GM18858 (cell line): ENCODE measurements around the gene ZNF366.
A peak's percentile ranks its signal among the peaks of the same experiment; 100 is the strongest.

Experiments
- ATAC-seq: cut with Tn5 transposase; IDR thresholded peaks from one replicate; pipeline ENCODE4 v1.9.1; 2021; ENCODE audit not compliant: unreplicated experiment

Gene ZNF366

DNA sequence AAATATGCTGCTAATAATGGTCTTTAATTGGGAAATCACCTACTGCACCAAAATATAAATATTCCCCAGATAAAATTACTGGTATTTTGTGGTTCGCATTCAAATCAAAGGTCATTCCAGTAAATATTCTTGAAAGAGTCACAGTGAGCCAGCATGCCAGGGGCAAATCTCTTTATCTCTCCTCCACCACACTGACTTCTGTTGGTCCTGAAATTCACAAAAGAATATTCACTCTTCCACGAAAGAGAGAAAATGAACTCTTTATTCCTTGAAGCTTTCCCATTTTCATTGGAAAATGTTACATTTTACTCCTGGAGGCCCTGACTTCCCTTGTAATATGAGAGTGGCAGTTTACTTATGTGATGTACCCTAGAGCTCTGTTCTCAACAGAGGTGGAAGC lies 39.7 kb downstream of the ZNF366 start:
- no peak for ATAC-seq

DNA sequence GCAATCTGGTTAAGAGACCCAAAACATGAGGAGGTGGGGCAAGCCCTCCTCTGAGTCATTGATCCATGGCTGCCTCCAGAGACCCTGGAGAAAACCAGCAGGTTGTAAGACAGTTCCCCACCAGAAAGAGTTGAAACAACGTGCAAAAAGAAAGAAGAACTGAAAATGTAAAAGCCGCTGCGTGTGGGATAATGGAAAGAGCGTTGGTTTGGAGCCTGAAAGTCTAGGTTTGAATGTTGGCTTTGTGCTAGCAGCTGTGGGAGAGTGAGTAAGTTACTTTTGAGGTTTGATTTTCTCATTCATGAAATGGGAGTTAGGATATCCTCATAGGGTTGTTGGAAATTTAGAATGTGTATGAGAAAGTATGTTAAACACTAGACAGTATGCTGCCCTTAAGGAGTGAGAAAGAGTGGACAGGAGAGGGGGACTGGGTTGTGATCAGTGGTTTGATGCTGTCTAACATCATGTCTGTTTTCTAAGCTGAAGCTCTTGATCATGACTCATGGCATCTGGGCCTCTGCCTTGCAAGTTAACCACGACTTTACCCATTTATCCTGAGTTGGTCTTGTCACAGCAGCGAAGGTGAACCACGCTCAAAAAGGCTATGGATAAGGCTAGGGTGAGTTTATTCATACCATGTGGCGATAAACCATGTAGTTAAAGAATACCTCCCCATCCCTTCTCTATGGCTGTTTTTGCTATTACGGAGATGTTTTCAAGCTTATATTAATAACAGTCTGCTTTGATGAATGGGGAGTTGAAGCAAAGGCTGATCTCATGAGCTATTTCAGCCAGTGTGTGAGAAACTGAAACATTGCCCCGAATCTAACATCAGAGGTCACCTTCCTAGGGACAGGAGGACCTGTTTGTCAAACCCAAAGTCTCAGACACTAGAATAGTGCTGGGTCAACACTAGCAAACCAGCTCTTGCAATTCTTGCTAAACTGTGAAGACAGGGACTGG lies 41.3 kb downstream of the ZNF366 start:
- peak; percentile 65 for ATAC-seq

DNA sequence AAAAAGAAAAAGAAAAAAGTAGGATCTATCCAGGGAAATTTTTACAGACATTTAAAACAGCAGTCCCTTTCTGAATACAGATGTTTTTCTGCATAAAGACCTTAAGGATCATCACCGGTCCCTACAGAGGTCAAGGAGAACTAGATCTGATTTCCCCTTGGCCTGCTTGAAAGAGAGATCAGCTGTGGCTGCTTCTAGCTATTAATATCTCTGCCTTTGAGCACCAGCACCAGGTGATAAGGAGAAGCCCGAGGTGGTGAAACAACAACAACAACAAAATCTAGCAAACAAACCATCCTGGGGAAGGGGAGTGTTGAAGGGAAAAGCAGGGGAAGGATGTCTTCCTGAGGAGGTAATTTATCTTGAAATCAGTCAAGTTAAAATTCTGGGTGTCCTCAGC lies 42.1 kb downstream of the ZNF366 start:
- peak; percentile 12 for ATAC-seq

DNA sequence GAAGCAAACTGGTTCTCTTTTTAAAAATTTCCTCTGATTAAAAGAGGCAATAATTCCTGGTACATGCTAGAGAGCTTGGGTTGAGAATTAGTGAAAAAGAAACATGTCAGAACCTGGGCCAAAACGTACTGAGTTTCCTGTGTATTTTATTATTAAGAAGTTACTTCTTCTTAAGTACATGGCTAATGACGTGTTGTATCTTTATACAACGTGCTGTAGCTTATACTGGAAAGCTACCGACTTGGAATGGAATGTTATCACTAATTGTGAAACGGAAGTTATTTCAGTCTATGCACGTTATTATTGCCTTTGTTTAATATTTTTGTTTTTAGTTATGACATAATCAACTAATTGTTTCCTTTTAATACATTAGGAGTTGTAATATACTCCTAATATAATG lies 43.1 kb downstream of the ZNF366 start:
- ATAC-seq = no peak

DNA sequence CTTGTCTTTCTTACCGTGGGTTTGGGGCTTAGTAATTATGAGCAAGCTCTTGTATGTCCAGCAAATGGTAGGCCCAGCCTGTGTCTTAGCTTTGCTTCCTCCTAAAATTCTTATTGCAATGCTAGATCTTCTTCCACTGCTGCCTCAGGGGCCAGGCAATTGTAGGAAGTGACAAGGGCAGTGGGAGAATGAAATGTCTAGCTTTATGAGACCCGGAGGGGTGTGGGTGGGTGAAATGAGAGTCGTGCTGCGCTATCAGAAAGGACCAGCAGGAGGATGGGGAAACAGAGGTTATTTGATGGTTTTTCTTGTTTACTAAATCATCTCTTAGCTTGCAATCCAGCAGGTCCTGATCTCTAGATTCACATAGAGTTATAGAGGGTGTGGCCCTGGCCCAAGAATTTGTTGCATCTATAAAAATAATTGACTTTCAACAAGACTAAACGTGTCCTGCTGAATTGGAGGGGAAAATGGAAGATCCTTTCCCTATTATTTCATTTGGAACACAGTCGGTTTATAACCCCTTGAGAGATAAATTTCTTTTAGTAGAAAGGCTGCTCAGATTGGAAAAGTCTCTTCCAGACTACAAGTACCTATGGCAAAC lies 43.7 kb downstream of the ZNF366 start:
- no peak for ATAC-seq

DNA sequence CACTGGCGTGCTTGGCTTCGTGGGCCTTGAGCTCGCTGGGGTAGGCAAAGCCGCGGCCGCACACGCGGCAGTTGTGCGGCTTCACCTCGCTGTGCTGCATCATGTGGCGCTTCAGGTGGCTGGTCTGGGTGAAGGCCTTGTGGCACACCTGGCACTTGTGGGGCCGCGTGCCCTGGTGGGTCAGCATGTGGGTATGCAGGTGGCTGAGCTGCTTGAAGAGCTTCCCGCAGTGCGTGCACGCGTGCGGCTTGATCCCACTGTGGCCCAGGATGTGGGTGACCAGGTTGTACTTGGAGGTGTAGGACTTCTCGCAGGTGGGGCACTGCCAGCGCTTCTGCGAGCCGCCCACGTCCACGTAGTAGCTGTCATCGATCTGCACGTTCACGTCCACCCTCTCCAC lies 46.8 kb downstream of the ZNF366 start:
- ATAC-seq = no peak

DNA sequence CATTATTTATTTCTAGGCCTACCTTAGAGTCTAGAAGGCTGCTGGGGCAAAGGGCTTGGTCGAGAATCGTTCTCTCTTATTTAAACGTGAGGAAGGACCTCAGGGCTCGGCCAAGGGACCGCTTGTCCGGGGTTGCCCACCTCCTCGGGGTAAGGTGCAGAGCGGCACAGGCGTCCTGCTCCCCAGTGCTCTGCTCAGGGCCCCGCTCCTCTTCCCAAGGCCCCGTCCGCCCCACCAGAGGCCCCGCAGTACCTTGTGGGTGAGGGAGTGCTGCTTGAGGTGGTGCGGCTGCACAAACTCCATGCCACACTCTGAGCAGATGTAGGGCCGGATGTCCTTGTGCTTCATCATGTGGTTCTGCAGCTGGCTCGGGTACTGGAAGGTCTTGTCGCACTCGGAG lies 47.3 kb downstream of the ZNF366 start:
- ATAC-seq = no peak

DNA sequence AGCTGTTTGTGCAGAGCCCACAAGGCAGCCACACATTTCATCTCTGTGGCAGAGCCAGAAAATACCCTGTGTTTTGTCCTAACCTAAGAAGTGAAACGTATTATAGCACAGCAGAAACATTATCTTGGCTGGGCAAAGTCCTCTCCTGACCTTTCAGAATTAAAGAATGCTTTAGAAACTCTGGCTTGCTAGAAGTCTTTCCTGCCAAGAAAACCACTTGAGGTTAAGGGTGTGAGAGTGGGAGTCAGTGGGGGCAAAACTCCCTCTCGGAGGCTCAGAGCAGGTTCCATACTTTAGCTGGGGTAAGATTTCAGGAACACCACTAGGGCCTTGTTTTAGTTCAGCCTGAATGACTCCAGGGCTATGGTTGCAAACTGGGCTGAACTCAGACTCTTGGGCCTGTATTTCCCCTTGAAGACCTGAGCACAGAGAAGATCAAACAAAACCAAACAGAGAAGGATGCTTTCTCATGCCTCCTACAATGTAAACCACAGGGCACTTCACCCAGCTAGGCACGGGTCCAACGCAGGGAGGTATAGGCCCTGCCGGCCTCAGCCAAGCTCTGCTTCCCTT lies 48.0 kb downstream of the ZNF366 start:
- ATAC-seq = no peak

DNA sequence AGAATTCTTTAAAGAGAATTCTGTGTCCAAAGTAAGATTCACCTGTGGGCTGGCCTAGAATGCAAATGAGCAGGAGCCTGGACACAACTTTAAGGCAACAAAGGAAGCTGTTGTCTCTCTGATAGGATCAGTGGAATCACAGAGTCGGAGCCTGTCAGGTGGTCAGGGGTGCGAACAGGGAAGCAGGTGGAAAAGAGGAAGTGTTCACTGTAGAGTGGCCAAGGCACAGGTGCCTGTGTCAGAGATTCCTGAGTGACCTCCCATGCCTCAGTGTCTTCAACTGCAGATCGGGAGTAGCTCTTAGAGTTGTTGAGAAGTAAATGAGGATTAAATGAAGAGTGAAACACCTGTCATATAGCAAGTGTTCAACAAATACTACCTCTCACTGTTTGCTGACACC lies 48.8 kb downstream of the ZNF366 start:
- no peak for ATAC-seq

DNA sequence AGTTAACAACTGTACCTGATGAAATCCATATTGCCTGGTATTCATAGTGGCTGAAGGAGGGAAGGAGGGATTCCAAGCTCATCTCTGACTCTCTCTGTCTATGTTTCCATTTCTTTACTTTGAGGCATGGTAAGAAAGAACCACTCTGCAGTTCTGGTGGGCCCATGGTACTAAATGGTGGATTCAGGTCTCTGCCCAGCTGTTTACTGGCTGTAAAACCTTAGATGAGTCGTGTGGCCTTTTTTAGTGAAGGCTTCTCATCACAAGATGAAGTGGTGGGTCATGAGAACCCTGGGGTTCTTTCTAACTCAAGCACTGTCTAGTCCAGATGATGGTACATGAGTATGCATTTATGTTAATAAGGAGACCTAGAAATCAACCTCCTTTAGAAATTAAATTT lies 49.7 kb downstream of the ZNF366 start:
- no peak for ATAC-seq

DNA sequence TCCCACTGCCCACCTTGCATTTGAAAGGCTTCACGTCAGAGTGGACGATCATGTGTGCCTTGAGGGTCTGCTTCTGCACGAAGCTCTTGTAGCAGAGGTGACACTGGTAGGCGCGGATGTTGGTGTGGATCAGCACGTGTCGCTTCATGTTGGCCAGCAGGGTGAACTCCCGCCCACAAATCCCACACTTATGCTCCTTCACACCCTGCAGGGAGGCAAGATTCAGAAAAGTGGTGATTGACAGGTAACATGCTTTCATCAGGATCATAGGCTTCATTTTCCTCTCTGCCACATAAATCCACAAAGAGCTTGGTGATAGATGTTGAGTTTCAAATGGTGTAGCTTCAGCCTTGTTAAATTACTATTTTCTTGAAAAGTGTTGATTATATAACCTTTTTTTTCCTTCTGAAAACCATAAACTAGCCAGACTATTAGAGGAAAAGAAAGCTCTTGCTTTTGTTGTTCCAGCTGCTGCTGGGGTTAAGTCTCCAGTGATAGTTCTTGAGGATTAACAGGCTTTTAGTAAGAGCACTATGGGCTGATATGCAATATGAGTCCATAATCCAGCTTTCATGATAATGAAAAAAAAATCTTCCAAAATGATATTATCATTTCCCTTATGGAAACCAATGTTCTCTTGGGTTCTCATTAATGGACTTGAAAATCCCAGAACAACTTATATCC lies 50.7 kb downstream of the ZNF366 start:
- no peak for ATAC-seq

DNA sequence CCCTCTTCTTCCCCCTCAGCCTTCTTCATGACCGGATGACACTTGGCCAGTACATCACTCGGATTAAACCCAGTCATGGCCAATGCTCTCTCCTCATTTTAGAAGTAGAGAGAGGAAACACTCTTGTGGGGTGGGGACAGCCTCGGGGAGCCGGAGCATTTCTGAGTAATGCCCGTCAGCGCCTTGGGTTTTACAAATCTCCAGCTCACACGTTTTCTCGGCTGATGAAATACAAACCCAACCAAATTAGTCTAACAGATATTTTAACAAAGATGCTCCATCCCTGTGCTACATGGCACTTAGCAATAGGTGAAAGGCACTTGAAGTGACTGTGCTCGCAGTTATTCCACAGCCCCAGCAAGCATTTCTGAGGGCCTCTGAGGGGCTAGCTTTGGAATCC lies 51.7 kb downstream of the ZNF366 start:
- no peak for ATAC-seq

DNA sequence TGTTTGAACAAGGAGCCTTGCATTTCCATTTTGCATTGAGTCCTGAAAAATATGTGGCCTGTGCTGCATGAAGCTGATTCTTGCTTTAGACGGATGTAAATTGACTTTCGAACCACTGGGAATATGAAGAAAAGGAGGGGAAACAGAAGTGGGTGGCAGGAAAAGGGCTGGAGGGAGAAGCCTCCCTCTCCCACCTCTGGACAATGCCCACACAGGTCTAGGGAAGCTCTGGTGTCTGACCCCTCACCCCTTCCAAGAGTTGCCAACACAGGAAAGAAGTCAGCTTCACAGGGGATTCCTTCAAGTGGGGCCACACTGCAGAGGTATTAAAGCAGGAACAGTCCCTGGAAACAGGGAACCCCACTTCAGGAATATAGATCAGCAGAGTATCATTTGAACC lies 52.2 kb downstream of the ZNF366 start:
- ATAC-seq = no peak

DNA sequence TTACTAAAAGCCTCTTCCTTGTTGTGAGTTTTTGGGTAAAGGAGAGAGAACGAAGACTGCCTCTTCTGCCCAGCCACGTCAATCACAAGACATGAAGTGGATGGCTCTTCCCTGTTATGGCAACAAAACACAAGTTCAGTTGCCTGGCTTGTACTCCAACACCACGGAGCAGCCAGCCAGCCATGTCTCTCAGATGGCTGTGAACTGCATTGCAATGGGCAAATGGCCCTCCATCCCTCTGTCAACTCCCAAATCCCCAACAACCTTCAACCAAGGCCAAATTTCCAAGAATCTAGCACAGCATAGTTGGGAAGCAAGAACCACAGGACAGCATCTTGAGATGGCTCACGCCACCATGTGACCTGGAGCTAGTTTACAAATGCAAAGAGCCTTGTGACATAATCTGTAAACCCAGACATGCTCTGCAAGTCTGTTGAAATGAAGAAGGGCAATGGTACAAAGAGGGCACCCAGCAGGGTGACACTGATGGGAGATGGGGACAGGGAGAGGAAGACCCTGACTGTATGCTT lies 53.9 kb downstream of the ZNF366 start:
- ATAC-seq = no peak

DNA sequence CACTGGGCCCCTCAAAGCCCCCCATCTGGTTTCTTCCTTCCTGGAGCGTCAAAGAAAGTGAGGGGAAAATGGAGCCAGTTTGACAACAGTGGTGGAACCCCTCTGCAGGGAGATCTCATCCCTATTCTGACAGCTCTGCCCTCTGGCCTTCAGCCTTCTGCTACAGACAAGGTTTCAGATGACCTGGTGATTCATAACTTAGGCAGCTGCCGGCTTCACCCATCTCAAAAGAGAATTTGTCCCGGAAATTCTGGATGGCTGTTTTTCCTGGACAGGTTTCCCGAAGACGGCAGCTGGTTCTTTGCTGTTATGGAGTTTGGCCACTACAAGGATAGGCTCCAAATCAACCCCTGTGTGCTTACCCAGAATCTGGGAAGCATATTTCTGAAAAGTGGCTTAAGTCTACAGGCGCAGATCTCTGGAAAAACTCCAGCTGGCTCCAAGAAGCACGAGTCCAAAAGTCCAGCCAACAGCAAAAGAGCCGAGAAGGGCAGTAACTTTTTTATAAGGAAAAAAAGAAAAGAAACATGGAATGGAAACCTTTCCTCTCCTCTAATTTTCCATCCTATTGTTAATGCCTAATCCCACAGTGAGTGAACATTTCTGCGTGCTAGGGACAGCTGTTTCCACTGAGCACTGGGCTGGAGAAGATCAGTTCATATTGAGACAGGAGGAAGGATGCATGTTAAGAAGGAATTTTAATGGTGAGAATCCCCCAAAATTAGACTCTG lies 54.5 kb downstream of the ZNF366 start:
- no peak for ATAC-seq

DNA sequence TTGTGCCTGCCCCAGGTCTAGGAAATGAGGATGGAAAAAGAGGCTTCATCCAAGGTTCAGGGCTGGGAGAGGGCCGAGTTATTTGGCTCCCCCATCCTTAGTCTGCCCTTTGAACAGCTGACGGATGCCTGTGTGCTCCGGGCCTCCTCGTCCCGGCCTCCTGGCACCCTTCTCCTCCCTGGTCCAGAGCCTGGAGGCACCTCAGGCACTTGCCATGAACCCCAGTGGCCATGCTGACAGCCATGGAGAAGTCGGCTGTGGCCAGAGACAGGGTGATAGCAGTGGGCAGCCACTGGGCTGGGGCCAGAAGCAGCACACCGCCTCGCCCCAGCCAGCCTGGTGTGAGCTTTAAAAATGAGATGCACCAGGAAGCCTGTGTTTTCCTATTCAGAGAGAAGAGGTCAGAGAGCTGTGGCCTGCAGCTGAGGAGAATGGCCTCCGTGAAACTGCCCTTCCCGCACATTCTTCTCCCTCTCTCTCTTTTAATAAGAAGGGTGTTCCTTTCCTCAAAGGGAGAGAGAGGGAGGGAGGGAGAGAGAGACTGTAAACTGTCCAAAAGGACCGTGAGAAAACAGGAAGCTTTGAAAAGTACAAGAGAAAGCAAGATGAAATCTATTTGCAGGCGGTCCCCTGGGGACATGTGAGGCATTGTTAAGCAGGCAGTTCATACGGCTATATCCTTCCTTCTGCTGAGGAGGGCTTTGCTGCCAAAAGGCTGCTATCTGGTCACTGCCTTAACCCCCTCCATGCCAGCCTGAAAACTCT lies 55.3 kb downstream of the ZNF366 start:
- ATAC-seq = peak; percentile 72

DNA sequence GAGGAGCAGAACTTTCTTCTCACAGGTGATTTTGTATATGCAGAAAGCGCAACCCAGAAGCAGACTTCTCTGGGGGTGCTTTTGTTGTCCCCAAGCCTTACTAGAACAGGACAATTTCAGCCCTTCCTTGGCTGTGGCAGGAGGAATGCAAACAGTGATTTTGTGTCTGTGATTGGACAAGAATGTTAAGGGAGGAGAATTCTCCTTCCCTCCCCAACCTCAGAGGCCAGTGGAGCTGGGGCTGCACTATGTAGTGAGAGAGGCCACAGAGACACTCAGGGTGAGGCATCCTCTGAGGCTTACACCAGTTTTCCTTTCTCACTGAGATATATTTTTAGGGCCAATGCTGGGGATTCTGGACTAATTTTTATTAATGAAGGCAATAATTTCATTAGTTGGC lies 58.8 kb downstream of the ZNF366 start:
- ATAC-seq = no peak

DNA sequence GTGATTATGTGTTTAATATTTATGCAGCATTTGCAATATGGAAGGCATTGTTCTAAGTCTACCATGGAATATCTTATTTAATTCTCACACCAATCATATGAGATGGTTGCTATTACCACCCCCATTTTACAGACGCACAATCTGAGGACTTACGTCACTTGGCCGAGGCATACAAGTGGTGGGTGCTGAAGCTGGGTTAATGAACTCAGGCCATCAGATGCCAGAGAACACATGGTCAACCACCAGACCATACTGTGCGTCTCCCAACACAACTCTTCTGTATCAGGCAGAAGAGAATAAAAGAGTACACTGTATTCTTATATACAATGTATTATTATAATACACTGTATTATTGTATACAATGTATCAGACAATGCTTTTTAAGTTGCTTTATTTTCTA lies 59.5 kb downstream of the ZNF366 start:
- ATAC-seq = no peak

DNA sequence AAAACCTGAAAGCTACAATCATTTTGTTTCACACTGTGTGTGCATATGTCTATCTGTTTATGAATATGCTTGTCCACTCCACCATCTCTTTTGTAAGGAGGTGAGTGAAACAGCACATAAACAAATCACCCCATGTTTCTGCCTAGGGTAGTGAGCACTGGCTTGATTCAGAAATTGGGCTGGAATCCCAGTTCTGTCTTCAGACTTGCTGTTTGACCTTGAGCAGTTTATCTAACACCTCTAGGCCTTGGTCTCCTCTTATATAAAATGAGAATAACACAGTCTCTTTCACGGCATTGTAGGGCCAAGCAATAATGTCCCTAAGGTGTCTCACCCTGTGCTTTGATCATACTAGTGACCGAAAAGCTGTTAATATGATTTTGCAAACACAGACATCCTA lies 61.2 kb downstream of the ZNF366 start:
- ATAC-seq = no peak

DNA sequence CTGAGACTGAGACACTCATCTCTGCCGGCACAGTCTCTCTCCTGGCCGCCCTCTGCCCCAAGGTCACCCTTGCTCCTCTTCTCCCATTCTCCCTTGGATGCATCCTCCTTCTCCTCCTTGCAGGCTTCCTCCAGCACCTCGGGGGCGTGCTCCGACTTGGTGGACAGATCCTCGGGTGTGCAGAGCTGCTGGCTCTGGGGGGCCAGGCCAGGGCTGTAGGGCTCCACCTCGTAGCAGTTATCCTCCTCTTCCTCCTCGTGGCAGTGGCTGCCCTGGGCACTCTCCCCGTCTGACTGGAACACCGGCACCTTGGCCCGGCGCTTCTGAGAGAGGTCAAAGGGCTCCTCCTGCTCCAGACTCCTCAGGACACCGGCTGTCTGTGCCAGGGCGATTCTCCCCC lies 63.3 kb downstream of the ZNF366 start:
- ATAC-seq = no peak
